ENCODE measurements around the gene RASA4B. TPM values are rescaled to one million over a fixed set of nuclear protein-coding genes. Genes with fewer than 3 reads are reported as not detected.
"Not testable (repeated sequence)": the region's sequence is repeated elsewhere in the genome, so short reads cannot be mapped to it uniquely, and the experiment has no call there.

RASA4B gene
- total RNA-seq, 1 donor from 2014 or later: 2.3 TPM

GRCh38 chr7:102479982-102480637 is 37.5 kb downstream of the RASA4B start:
- not testable (repeated sequence) for H3K4me3 ChIP-seq (ENCODE audit: low read depth, low read length); DNase-seq (ENCODE audit: low read depth)
- TF ChIP-seq CTCF (conservative IDR thresholded peaks at IDR 0.05; ENCODE audit: low read depth, low read length): peak; percentile 47

- H3K4me3 ChIP-seq (ENCODE audit: low read depth, low read length); DNase-seq (ENCODE audit: low read depth): not testable (repeated sequence)
These were observed 38.4 kb downstream of the RASA4B start for GRCh38 chr7:102479209-102479584.

GRCh38 chr7:102478314-102479208 is 39.0 kb downstream of the RASA4B start, which contains the start of gene POLR2J:
Gene POLR2J, minus strand, starts transcription at chr7:102478922. Its CDS starts 62 bp downstream, at chr7:102478860.
- TF ChIP-seq CTCF (conservative IDR thresholded peaks at IDR 0.05; ENCODE audit: low read depth, low read length): peak; percentile 40
- DNase-seq (ENCODE audit: low read depth): peak; percentile 35
- peak within 1 kb of the TSS; percentile 52 for H3K4me3 ChIP-seq (ENCODE audit: low read depth, low read length)

GRCh38 chr7:102474736-102475435 is 42.7 kb downstream of the RASA4B start:
- not testable (repeated sequence) for DNase-seq (ENCODE audit: low read depth); H3K4me3 ChIP-seq (ENCODE audit: low read depth, low read length)

- DNase-seq (ENCODE audit: low read depth); H3K4me3 ChIP-seq (ENCODE audit: low read depth, low read length): not testable (repeated sequence)
These were observed 43.5 kb downstream of the RASA4B start for GRCh38 chr7:102474116-102474515.

- no peak for DNase-seq (ENCODE audit: low read depth)
- H3K4me3 ChIP-seq (ENCODE audit: low read depth, low read length): no peak overlapping the region
These were observed 44.1 kb downstream of the RASA4B start for GRCh38 chr7:102473271-102473991.

GRCh38 chr7:102472126-102473041 is 45.2 kb downstream of the RASA4B start:
- H3K4me3 ChIP-seq (ENCODE audit: low read depth, low read length): no peak overlapping the region
- TF ChIP-seq CTCF (conservative IDR thresholded peaks at IDR 0.05; ENCODE audit: low read depth, low read length): no peak
- DNase-seq (ENCODE audit: low read depth): no peak

More at GRCh38 chr7:102473271-102473991, 44.1 kb downstream of the RASA4B start:
- TF ChIP-seq CTCF (conservative IDR thresholded peaks at IDR 0.05; ENCODE audit: low read depth, low read length): no peak
